HCT116 (cell line): Measurements from ENCODE around the gene REPS2. TPM values are rescaled to one million over a fixed set of nuclear protein-coding genes. Genes with fewer than 3 reads are reported as not detected.

Experiments
- ATAC-seq: fragments of 200-7000 bp; cut with Tn5 transposase; 2 replicates; pipeline ENCODE4 v1.9.1; 2020; ENCODE audit warnings: mild to moderate bottlenecking, moderate library complexity
- BruUV-seq: library from RNA; stranded (reverse); fragments of 400-500 nt; replicated peaks from 2 replicates; lab custom pipeline; 2021; lab: Mats Ljungman, UMichigan
- CTCF ChIA-PET: fragments of 300-600 bp; sonication (Branson Sonifier 250); formaldehyde crosslinking; loops from one replicate; lab custom pipeline; 2021; ENCODE audit warnings: antibody characterized with exemption; lab: Charles Lee
- POLR2A ChIA-PET: fragments of 300-600, 350-600 bp; sonication (Branson Sonifier 250); formaldehyde crosslinking; loops from one replicate; lab custom pipeline; 2021; ENCODE audit warnings: antibody characterized with exemption; lab: Charles Lee
- RAD21 ChIA-PET, 2 experiments: fragments of 300-600 bp; sonication (Branson Sonifier 250); formaldehyde crosslinking; loops; one replicate each; lab custom pipeline; 2023; ENCODE audit warnings: low total read pairs in 2 of 2; ENCODE audit not compliant: uncharacterized antibody in 2 of 2, unreplicated experiment in 2 of 2, low non-redundant PET in 1 of 2; lab: Charles Lee
- DNase-seq: peaks from one replicate; pipeline ENCODE4 v3.0.0-alpha.2; 2010; ENCODE audit warnings: low read depth, low spot score
- H2AFZ ChIP-seq: fragments of 200-600 bp; shearing (Covaris generic), sonication (generic); 2 replicates; pipeline ENCODE4 v1.6.1; 2017; ENCODE audit warnings: low read depth, mixed run types, mixed read lengths, antibody characterized with exemption, low read length; ENCODE audit not compliant: poor library complexity, severe bottlenecking
- H3K27ac ChIP-seq: 2 replicates; pipeline ENCODE4 v1.5.1; 2012; ENCODE audit warnings: low read depth, low read length
- H3K27me3 ChIP-seq: fragments of 200-600 bp; sonication (generic); 2 replicates; pipeline ENCODE4 v1.6.1; 2016; ENCODE audit warnings: mixed run types, low read length, mixed read lengths; ENCODE audit not compliant: insufficient read depth
- H3K36me3 ChIP-seq, 2 experiments: fragments of 200-500 bp in 1 of 2; fragments of 200-600 bp in 1 of 2; sonication (Bioruptor generic) in 1 of 2; sonication (generic) in 1 of 2; 2 replicates each; pipeline versions ENCODE4 v1.5.1 to v1.6.1; 2014 to 2016; ENCODE audit warnings: low read length in 2 of 2, inconsistent platforms in 1 of 2, mixed read lengths in 1 of 2, mixed run types in 1 of 2; ENCODE audit not compliant: insufficient read depth in 2 of 2, control insufficient read depth in 1 of 2
- H3K4me1 ChIP-seq, 2 experiments: fragments of 200-600 bp in 1 of 2; sonication (generic) in 1 of 2; 2 replicates each; pipeline versions ENCODE4 v1.5.1 to v1.6.1; 2012 to 2017; ENCODE audit warnings: low read length in 2 of 2, inconsistent platforms in 1 of 2, mild to moderate bottlenecking in 1 of 2, mixed read lengths in 1 of 2, mixed run types in 1 of 2, moderate library complexity in 1 of 2; ENCODE audit not compliant: insufficient read depth in 2 of 2, control insufficient read depth in 1 of 2
- H3K4me2 ChIP-seq: fragments of 200-600 bp; sonication (generic); 2 replicates; pipeline ENCODE4 v1.6.1; 2017; ENCODE audit warnings: mixed run types, low read length, mixed read lengths
- H3K4me3 ChIP-seq, 2 experiments: fragments of 200-600 bp in 1 of 2; sonication (generic) in 1 of 2; replicated peaks in 1 of 2; 2 replicates each; pipeline ENCODE4 v1.5.1; 2011 to 2016; ENCODE audit warnings: low read length in 2 of 2, control low read depth in 1 of 2, low read depth in 1 of 2, mild to moderate bottlenecking in 1 of 2, mixed read lengths in 1 of 2, mixed run types in 1 of 2
- H3K79me2 ChIP-seq: fragments of 200-600 bp; sonication (generic); 2 replicates; pipeline ENCODE4 v1.6.1; 2017; ENCODE audit warnings: mild to moderate bottlenecking, mixed run types, low read length, moderate library complexity, mixed read lengths; ENCODE audit not compliant: insufficient read depth
- H3K9ac ChIP-seq: fragments of 200-600 bp; sonication (generic); 2 replicates; pipeline ENCODE4 v1.6.1; 2016; ENCODE audit warnings: low read length, mixed read lengths
- H3K9me2 ChIP-seq: fragments of 200-600 bp; sonication (generic), shearing (Covaris generic); 2 replicates; pipeline ENCODE4 v1.6.1; 2017; ENCODE audit warnings: mixed run types, mild to moderate bottlenecking, moderate library complexity; ENCODE audit not compliant: insufficient read depth
- H3K9me3 ChIP-seq, 2 experiments: fragments of 200-500 bp in 1 of 2; fragments of 200-600 bp in 1 of 2; sonication (Bioruptor generic) in 1 of 2; sonication (generic) in 1 of 2; 2 replicates each; pipeline ENCODE4 v1.6.1; 2014 to 2017; ENCODE audit warnings: low read length in 2 of 2, mixed read lengths in 2 of 2, inconsistent platforms in 1 of 2, low read depth in 1 of 2, mild to moderate bottlenecking in 1 of 2, mixed run types in 1 of 2, moderate library complexity in 1 of 2; ENCODE audit not compliant: control insufficient read depth in 1 of 2, insufficient read depth in 1 of 2
- H4K20me1 ChIP-seq: fragments of 200-600 bp; sonication (generic), shearing (Covaris generic); 2 replicates; pipeline ENCODE4 v1.6.1; 2017; ENCODE audit warnings: mixed run types, mild to moderate bottlenecking, moderate library complexity; ENCODE audit not compliant: insufficient read depth
- CBX3 ChIP-seq: IDR thresholded peaks from 2 replicates; pipeline ENCODE4 v1.6.1; 2012; ENCODE audit warnings: low read depth
- CEBPB ChIP-seq: IDR thresholded peaks from 2 replicates; pipeline ENCODE4 v1.6.1; 2012; ENCODE audit warnings: low read depth
- CTCF ChIP-seq, 3 experiments: fragments of 200-600 bp in 1 of 3; sonication (generic) in 1 of 3; IDR thresholded peaks in 2 of 3; conservative IDR thresholded peaks in 1 of 3; 2 replicates each; pipeline ENCODE4 v1.5.1; 2012 to 2017; ENCODE audit warnings: low read depth in 2 of 3, low read length in 2 of 3, antibody characterized with exemption in 1 of 3, borderline replicate concordance in 1 of 3, control low read depth in 1 of 3, mild to moderate bottlenecking in 1 of 3, mixed read lengths in 1 of 3, mixed run types in 1 of 3, moderate library complexity in 1 of 3; ENCODE audit not compliant: insufficient read depth in 1 of 3
- ELF1 ChIP-seq: IDR thresholded peaks from 2 replicates; pipeline ENCODE4 v1.6.1; 2012; ENCODE audit warnings: low read depth, borderline replicate concordance
- EZH2phosphoT487 ChIP-seq: fragments of 200-600 bp; IDR thresholded peaks from 2 replicates; pipeline ENCODE4 v1.6.1; 2018; ENCODE audit warnings: antibody characterized with exemption, borderline replicate concordance
- FOSL1 ChIP-seq: IDR thresholded peaks from 2 replicates; pipeline ENCODE4 v1.6.1; 2012; ENCODE audit warnings: low read depth
- JUND ChIP-seq: IDR thresholded peaks from 2 replicates; pipeline ENCODE4 v1.6.1; 2012
- MAX ChIP-seq: IDR thresholded peaks from 2 replicates; pipeline ENCODE4 v1.6.1; 2012
- POLR2A ChIP-seq: IDR thresholded peaks from 2 replicates; pipeline ENCODE4 v1.7.0; 2011; ENCODE audit warnings: borderline replicate concordance; ENCODE audit not compliant: insufficient read depth, insufficient read length; ENCODE audit errors: extremely low read depth
- POLR2AphosphoS5 ChIP-seq: IDR thresholded peaks from 2 replicates; pipeline ENCODE4 v1.6.1; 2011; ENCODE audit warnings: mild to moderate bottlenecking, low read depth, low read length, moderate library complexity
- SIN3A ChIP-seq: IDR thresholded peaks from 2 replicates; pipeline ENCODE4 v1.6.1; 2012; ENCODE audit warnings: low read depth
- SP1 ChIP-seq: IDR thresholded peaks from 2 replicates; pipeline ENCODE4 v1.6.1; 2012; ENCODE audit warnings: low read depth
- SRF ChIP-seq: IDR thresholded peaks from 2 replicates; pipeline ENCODE4 v1.6.1; 2012; ENCODE audit warnings: low read depth
- TCF7L2 ChIP-seq: IDR thresholded peaks from 2 replicates; pipeline ENCODE4 v1.7.0; 2011; ENCODE audit warnings: borderline replicate concordance, inconsistent platforms; ENCODE audit not compliant: insufficient read depth, insufficient read length; ENCODE audit errors: extremely low read depth
- YY1 ChIP-seq: IDR thresholded peaks from 2 replicates; pipeline ENCODE4 v1.6.1; 2011; ENCODE audit warnings: low read length, low read depth, moderate library complexity, mild to moderate bottlenecking; ENCODE audit not compliant: insufficient replicate concordance; ENCODE audit errors: extremely low read depth
- ZBTB33 ChIP-seq: IDR thresholded peaks from 2 replicates; pipeline ENCODE4 v1.6.1; 2011; ENCODE audit warnings: mild to moderate bottlenecking, low read length, moderate library complexity; ENCODE audit not compliant: insufficient replicate concordance; ENCODE audit errors: extremely low read depth
- ZFX ChIP-seq: fragments of 450-650 bp; IDR thresholded peaks from 2 replicates; pipeline ENCODE4 v1.6.1; 2017
- ZNF274 ChIP-seq: fragments of 200-500 bp; sonication (Bioruptor generic); IDR thresholded peaks from 2 replicates; pipeline ENCODE4 v1.6.1; 2014; ENCODE audit warnings: mild to moderate bottlenecking, low read depth, low read length, inconsistent platforms
- intact Hi-C: fragments of 100-400 bp; cut with micrococcal nuclease; formaldehyde crosslinking; loops from 2 replicates; pipeline ENCODE4 v1.10.0; 2022
- total RNA-seq: library from RNA; stranded (reverse); gene quantifications from one replicate; pipeline ENCODE4 v1.2.1, GENCODE V29; 2021; ENCODE audit not compliant: unreplicated experiment

REPS2 gene
- total RNA-seq, 1 experiment from 2014 or later: 4.5 TPM

- ATAC-seq (no peak), DNase-seq (no peak)
- H3K36me3 ChIP-seq: no peaks in the 10 kb centered on the region
- H2AFZ ChIP-seq: no peak overlapping the region
- RAD21 ChIA-PET: no interaction called here
- POLR2A ChIA-PET: no interaction called here
- H3K4me3 ChIP-seq: no peak overlapping the region
- intact Hi-C loops: no loop called here
- no peak overlapping the region for H3K4me2 ChIP-seq
- no peaks in the 10 kb centered on the region for H3K79me2 ChIP-seq
- CTCF ChIA-PET: no interaction called here
- no peak overlapping the region for H3K27ac ChIP-seq
- H3K9me3 ChIP-seq: no peaks in the 10 kb centered on the region
- H3K4me1 ChIP-seq: no peaks in the 10 kb centered on the region
- BruUV-seq: no TSS peak
- H3K9me2 ChIP-seq: no peaks in the 10 kb centered on the region
- TF ChIP-seq FOSL1 (no peak), ZNF274 (no peak), POLR2A (no peak), ZFX (no peak), CTCF (IDR thresholded peaks at IDR 0.05 in 2 of 3, conservative IDR thresholded peaks at IDR 0.05 in 1 of 3; ENCODE audit: borderline replicate concordance in 1 of 3, insufficient read depth in 1 of 3, low read depth in 2 of 3, low read length in 2 of 3) (no peak), YY1 (no peak), ELF1 (no peak), SIN3A (no peak), CBX3 (no peak), SRF (no peak), CEBPB (no peak), SP1 (no peak), TCF7L2 (no peak), EZH2phosphoT487 (no peak), MAX (no peak), ZBTB33 (no peak), POLR2AphosphoS5 (no peak), JUND (no peak)
- TF ChIP-seq, all 23 proteins: peak for 0
- no peaks in the 10 kb centered on the region for H4K20me1 ChIP-seq
- H3K9ac ChIP-seq: no peak overlapping the region
- H3K27me3 ChIP-seq: no peaks in the 10 kb centered on the region
These were observed 54.3 kb downstream of the REPS2 start for GRCh38 chrX:17000751-17001150.
